HG02852 (cell line): ENCODE data around the gene CHKA.
A peak's percentile ranks its signal among the peaks of the same experiment; 100 is the strongest.

Experiments used
- ATAC-seq: cut with Tn5 transposase; IDR thresholded peaks from one replicate; pipeline ENCODE4 v1.9.1; 2021; ENCODE audit warnings: mild to moderate bottlenecking, moderate library complexity; ENCODE audit not compliant: unreplicated experiment

The CHKA gene

DNA sequence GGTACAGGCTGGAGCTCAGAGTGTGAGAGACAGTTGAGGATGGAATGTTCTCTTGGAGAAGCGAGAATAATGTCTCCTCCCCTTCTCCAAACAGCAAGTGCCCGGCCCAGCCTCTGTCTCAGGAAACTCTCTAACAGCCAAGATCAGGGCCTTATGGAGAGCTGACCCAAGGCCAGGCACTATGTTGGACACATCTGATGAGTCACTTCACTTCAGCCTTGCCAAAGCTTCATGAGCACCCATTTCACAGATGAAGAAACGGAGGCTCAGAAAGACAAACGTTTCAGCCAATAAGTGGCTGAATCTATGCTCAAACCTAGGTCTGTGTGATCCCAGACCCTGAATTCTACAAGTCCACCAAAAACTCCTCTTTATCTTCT is 22.1 kb upstream of the CHKA start:
- ATAC-seq = no peak

DNA sequence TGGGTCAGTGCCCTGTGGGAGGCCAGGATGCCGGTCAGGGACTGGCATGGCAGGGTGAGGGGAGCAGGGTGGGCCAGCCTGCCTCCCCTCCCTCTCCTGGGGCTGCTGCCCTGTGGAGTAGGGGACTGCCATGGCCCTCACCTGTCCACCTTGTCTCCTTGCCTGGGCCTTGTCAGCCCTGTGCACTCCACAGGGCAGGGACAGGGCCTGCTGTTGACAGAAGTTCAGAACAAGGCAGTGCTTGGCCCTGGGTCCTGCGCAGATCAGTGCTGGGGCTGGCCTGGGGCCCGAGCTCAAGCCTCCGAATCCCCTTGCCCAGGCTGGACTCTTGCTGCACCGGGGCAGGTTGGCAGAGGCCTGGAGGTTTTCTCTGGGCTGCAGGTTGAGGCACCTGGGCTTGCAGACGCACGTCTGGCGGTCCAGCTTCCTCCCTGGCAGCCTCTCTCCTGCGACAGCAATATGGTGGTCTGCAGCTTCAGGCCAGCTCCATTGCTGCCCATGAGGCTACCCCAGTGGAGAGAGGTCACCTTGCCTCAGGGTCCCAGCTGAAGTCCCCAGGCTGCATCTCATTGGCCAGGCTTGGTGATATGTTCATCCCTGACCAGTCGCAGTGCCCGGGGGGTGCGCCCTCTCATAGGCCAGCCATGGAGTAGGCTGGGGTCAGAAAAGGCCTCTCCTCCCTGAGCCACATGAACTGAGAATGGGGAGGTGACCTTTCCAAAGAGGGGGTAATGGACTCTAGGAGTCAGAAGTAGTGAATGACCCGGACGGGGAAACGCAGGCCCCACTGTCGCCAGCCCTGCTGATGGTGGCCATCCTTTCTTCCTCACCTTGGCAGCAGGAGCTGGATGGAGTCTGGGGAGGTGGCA is 21.5 kb upstream of the CHKA start:
- ATAC-seq = no peak

DNA sequence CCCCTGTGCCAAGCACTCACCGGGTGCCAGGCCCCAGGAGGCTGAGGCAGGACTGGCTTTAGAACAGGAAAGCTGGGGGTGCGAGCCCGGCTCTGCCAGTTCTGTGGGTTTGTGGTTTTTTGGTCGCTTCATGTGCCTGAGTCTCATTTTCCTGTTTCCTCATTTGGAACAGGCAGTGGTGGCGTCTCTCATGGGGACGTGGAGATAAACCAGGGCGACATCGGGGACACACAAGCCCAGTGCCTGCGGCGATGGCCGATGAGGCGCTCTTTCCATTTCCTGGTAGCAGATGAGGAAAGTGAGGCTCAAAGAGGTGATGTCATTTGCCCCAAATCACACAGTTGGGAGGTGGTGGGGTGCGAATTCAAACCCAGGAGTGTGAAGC is 20.8 kb upstream of the CHKA start:
- ATAC-seq = no peak

DNA sequence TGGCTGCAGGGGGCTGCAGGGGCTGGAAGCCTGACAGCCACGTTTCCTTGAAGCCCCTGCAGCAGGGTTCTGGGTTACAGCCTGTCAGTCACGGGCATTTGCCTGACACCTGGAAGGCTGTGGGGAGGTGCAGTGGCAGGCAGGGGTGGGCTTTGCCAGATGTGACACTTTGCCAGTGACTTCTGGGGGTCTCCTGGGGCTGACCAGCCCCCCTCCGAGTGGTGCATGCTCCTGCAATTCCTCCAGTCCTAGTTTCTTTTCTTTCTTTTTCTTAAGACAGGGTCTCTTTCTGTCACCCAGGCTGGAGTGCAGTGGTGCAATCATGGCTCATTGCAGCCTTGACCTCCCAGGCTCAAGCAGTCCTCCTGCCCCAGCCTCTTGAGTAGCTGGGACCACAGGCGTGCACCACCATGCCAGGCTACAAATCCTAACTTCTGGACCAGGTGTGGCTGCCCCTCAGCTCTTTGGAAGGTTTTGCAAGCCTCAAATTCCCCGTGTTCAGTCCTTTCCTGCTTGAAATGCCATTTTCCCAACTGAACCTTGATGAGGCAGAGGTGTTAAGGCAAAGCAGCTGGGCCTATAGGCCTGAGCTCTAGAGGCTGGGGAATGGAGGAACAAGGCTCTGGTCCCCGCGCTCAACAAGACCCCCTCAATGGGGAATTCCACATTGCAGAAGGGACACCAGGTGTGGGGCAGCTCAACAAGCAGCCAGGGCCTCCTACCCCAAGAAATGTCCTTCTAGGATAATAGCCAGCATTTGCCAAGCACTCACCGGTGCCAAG is 20.2 kb upstream of the CHKA start:
- ATAC-seq = no peak

DNA sequence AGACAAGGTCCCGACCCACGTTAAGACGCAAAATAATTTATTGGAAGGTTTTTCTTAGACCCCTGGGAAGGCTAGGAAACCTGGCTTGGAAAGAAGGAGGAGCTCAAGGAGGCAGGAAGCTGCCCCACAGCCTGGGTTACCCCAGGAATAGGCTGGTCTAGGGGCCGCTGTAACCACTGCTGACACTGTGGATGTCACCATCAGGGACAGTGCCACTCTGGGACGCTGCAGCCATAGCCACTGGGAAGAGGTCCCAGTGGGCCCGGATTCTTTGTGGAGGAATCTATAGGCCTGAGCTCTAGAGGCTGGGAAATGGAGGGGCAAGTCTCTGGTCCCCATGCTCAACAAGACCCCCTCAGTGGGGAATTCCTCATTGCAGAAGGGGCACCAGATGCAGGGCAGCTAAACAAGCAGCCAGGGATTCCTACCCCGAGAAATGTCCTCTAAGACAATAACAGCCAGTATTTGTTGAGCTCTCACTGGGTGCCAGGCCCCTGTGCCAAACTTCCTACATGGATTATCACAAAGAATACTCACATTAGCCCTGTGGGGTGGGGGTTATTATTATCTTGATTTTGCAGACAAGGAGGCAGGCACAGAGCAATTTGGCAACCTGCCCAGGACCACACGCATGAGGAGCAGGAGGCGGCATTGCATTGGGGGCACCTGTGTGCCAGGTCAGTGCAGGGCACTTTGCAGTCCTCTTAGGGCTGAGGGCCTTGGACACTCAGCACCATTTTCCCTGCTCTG is 19.5 kb upstream of the CHKA start:
- ATAC-seq = no peak

DNA sequence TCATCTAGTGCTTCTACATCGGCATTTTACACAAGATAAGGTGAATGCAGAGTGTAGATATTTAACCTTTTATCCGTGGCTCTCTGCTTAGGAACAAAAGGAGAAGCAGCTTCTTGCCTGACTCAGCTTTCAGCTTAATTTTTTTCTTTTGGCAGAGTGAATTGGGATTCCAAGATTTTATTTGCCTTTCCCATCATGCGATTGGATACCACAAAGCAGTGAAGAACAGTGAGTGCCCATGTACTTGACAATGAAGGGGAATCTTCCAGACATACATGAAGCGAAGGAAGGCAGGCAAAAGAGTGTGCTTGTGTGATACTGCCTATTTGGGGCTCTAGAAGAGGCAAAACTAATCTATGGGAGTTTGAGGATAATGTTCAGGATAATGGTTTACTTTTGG is 17.0 kb upstream of the CHKA start:
- no peak for ATAC-seq

DNA sequence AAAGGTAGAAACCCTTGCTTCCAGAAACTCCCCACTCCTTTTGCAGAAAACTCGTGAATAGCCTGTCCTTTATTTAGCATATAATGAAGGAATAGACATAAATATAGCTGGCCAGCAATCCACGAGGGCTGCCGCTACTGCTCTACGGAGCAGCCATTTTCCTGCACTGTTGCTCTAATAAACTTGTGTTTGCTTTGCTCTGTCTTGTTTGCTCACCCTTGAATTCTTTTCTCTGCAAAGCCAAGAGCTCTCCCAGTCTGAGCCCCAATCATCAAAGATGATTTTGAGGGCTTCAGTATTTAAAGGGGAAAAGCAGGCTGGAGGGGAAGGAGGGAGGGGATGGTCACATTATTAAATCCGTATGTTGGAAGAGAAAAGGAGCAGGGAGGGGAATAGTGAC is 16.6 kb upstream of the CHKA start:
- no peak for ATAC-seq

DNA sequence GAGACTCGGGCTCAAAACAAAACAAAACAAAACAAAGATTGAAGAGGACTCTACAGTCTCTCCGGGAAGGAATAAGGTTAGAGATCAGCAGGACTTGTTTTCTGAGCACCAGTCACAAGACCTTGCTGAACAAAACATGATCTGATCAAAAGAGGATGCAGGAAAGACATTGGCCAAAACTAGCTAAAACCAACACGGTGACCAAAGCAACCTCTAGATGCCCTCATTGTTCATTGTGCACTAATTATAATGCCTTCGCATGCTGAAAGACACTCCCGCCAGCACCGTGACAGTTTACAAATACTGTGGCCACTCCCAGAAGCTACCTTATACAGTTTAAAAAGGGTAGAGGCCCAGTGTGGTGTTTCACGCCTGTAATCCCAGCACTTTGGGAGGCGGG is 15.7 kb upstream of the CHKA start:
- ATAC-seq = no peak

DNA sequence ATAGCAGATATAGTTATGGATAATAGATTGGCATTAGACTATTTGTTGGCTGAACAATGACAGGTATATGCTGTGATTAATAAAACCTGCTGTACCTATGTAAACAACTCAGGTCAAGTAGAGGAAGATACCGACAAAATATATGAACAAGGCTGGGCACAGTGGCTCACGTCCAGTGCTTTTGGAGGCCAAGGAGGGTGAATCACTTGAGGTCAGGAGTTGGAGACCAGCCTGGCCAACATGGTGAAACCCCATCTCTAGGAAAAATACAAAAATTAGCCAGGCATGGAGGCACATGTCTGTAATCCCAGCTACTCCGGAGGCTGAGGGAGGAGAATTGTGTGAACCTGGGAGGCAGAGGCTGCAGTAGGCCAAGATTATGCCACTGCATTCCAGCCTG is 14.0 kb upstream of the CHKA start:
- no peak for ATAC-seq

DNA sequence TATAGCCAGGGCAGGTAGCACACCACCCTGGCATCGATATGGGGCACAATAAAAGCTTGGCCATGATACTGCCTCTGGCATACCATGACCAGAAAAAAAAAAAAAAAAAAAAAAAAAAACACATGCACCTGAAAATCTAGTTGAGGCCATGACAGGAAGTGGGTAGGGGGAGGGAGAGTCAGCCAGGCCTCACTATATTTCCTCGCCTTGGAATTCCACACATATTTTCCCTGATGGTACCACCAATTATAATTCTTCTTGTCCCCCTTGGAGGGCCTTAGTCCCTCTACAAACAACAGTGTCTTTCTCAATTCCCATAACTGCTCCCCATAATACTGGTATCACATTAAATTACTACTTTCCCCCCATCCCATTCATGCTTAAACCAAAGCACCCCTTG is 12.6 kb upstream of the CHKA start:
- ATAC-seq = no peak

DNA sequence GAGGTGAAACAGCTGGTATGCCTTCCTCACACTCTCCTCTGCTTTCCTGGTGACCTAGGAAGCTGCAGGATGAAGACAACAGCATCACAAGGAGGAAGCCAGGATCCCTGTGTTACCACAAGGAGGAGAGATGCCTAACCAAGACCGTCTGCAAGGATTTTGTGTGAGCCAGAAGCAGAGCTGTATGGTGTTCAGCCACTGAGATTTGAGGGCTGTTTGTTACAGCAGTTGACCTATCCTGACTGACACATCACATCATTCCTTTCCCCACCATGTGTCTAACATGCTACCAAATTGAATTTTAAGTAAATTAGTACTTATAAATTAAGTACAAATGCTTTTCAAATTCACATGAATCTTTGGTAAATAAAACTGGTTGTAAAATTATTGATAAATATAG is 8.9 kb upstream of the CHKA start:
- ATAC-seq = no peak

DNA sequence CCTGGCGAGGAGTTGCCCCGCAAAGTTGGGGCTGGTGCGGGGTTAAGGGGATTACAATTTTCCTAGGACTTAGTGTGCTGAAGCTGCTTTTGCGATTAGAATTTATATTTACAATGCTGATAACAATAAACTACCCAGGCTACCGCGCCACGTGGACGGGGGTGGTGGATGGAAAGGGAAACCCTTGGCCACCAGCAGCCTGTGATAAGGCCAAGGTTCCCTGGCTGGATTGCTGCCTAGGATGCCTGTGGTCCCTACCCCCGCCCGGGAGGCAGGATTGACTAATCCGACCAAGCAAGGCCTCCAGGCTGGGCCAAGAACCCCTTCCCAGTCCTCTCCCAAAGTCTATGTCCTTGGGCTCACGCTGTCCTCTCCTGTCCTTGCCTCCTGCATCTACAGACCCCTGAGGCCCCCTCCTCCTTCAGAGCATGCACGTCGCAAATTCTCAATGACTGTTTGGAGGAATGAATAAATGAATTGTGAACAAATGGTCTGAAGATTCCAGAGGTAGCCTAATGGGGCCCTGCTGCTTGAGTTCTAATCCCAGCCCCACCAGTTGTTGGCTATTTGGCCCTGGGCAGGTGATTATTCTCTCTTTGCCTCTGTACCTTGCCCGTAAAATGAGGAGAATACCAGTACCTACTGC is 7.6 kb upstream of the CHKA start:
- no peak for ATAC-seq

DNA sequence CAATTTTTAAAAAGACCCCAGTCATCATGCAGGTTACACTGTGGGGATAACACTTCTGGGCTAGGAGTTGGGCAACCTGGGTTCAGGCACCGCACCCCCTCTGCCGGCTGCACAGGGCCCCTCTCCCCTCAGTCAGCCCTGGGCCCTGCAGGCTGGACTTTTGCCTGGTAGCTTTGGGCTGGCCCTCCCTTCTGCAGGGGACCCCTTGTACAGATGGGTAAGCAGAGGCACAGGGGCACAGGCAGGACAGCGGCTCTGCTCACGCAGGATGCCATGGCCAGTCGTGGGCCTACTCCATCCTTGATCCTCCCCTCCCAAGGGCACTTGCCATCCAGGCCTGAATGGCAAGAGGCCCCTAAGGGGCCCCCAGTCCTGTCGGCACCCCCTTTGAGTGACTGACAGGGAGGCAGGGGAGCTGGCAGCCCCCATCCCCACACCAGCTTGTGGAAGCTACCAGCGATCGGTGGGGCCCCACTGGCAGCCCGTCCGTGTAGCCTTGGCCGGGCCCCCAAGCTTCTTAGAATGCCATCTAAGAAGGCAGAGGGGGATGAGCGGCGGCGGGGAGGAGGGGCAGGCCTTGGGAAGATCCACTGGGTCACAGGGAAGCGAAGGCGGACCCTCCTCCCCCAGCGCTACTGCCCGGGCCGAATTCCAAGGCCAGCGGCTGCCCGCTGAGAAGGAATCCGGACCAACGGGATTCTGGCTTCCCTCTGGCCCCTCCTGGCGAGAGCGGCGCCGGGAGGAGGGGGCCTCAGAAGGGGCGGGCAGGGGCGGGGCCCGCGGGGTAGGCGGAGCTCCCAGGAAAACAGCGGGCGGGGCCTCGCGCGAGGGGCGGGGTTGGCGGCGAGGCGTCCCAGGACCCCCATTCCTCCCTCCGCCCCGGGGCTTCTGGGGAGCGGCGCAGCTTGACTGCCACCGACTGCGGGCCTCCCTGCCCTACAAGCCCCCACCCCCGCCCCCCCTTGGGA is 6.8 kb upstream of the CHKA start:
- no peak for ATAC-seq

DNA sequence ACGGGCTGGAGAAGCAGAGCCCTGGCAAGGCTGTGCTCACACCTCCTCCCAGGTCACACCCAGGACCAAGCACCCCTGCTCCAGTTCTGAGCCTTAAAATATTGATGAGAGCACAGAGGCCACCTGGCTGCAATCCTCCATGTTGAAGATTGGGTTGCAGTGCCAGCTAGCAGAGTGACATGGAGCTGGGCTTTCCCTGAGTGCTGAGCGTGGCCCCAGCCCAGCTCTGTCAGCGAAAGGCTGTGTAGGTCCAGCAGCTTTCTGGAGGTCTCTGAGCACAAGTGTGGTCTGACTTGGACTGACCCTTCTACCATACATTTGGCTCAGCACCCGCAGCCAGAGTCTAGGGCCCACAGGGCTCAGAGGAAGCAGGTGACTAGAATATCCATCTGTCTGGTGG is 4.0 kb upstream of the CHKA start:
- no peak for ATAC-seq

DNA sequence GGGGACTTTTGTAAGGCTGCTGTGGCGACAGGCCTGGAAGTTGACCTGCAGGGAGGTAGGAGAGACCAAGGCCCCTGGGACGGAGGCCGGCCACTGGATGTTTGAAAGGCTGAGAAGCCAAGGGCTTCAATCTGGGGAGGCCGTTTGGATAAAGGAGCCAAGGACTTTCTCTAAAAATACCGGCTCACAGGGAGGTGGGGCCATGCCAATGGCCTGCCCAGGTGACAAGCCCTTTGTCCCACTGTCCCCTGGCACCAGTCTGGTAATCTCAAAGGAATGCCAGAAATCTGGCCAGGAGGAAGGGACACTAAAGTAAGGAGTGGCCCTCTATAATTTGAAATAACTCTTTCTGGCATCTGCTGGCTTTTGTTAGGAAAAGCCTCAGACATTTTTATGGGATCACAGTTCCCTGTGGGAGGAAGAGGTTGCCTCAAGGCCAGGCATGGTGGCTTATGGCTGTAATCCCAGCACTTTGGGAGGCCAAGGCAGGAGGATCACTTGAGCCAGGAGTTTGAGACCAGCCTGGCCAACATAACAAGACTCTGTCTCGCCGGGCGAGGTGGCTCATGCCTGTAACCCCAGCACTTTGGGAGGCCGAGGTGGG is 1.9 kb upstream of the CHKA start:
- no peak for ATAC-seq

DNA sequence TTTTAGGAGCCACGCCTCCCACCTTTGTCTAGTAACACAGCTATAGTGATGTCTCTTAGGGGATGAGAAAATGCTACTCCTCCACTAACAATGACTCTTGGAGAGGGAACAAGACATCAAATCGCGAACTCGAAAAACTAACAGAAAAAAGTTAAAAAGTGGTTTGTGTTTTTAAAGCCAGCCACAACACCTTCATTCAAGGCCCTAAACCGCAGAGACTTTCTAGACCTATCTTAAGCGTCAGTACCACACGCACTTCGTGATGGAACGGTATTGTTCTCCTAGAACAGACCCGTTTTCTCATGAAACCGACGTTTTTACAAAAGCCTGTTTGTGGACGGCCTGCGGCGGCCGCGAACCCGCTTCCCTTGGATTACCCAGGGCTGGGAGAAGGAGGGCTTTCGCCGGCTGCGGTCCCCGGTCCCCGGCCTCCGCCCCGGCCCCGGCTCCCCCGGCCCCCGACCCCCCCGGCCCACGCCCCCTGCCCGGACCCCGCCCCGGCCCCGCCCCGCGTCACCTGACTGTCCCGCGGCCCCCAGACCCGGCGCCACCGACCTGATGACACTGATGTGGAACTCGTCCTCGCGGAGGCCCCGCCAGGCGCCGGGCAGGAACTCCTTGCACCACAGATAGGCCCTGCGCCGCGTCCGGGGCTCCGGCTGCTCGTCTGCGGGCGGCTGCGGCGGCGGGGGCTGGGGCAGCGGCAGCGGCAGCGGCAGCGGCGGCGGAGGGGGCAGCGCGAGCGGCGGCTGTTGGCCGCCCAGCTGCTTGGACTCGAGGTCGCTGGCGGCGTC is 718 bp downstream of the CHKA start:
- peak; percentile 24 for ATAC-seq

DNA sequence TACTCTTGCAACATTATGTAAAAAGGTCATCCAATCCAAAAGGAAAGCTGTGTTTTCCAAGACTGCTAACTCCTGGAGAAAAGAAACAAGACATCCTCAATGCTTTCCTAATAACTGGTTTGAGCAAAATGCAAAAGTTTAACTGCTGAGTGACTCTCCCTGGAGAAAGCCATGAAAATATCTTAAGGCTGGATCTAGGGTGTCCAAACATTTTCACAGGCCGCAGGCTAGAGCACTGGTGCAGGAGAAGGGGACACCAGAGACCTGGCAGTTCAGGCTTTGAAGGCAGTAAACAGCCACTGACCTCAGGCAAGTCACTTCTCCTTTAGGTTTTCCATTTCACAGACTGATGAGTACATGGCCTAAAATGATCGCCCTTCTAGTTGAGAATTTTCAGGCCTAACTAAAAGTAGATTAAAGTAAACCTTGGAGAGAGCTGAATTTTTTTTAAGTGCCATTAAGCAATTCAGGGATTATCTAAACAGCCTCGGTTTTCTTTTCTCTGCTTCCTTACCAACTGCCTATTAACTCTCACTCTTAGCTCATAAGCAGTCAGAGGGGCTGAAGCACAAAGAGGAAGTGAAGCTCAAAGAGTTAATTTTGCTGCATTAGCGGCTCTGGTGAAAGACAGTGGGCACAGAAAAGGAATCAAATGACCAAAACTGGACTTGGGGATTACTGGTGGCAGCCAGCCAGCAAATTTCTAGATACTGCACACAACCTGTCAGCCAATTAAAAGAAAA is 2.3 kb downstream of the CHKA start:
- ATAC-seq = no peak

DNA sequence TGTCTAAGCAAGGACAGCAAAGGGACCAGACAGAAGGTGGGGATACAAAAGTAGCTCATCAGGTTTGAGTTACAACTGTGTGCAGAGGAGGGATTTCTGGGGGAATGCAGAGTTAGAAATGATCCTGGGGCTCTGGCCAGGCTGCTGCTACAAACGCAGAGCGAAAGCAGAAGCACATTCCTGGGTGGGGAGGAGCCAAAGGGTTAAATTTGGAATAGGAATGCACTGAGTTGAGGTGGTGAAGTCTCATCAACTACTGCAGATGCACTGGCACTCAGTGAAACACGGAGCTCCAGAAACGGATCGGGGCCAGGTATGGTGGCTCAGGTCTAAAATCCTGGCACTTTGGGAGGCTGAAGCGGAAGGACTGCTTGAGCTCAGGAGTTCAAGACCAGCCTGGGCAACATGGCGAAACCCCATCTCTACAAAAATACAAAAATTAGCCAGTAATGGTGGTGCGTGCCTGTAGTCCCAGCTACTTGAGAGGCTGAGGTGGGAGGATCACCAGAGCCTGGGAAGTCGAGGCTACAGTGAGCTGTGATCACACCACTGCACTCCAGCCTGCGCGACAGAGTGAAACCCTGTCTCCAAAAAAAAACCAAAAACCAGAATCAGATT is 3.2 kb downstream of the CHKA start:
- ATAC-seq = no peak
